CD4-positive, alpha-beta T cell treated with Interleukin-2 at 100 ng/mL for 4 hours (primary cell): ENCODE data around the gene ZNRF1.

ENCODE experiments used
- DNase-seq: peaks from one replicate; pipeline ENCODE4 v3.0.0-alpha.2; 2020; ENCODE audit warnings: low spot score

Gene ZNRF1

GRCh38 chr16:75152635-75153034 is 153.8 kb downstream of the ZNRF1 start:
- DNase-seq, result no peak

GRCh38 chr16:75160386-75160785 is 161.6 kb downstream of the ZNRF1 start:
- DNase-seq, result no peak
